Posterior vena cava (tissue), 2 donors: ENCODE data around the gene CD14. TPM values are rescaled to one million over a fixed set of nuclear protein-coding genes. Genes with fewer than 3 reads are reported as not detected.
"Not testable (repeated sequence)": the region's sequence is repeated elsewhere in the genome, so short reads cannot be mapped to it uniquely, and the experiment has no call there.

ENCODE experiments used
- DNase-seq: peaks from one replicate; pipeline ENCODE4 v3.0.0-alpha.2; 2020; ENCODE audit warnings: low spot score
- intact Hi-C, 2 donors: fragments of 100-400 bp; cut with DNase I; formaldehyde crosslinking; loops; one replicate each; pipeline versions ENCODE4 v1.14.1 to v1.14.2; 2022 to 2023
- total RNA-seq, 2 donors: library from RNA; stranded (reverse); fragmentation: NEBNext Ultra II Directional; extraction: Animal tissue kit (Norgen Biotek cat#: 25700); gene quantifications; one replicate each; pipeline ENCODE4 v1.2.1, GENCODE V29; 2021
- donor health status: DM: yes; HTN: yes; CAD: no.
- donor health status: DM: yes; HTN: yes; CAD: no.

The CD14 gene
- total RNA-seq, 2 donors from 2014 or later: 64.6 to 68.8 TPM

DNA sequence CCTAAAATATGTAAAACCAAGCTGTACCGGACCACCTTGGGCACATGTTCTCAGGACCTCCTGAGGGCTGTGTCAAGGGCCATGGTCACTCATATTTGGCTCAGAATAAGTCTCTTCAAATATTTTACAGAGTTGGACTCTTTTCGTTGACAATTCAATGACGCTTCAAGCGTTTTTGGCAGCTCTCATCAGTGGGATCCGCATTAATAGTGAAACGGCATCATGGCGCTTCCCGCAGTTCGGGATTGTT lies 5.8 kb upstream of the CD14 start:
- DNase-seq: not testable (repeated sequence)
- intact Hi-C loops: loop anchor here (5.0 to 10.0 kb wide), 2 partner anchors 74 to 77 kb away; partner anchors contain the start of genes APBB3 (in 2 of the 2) and SLC35A4 (in 2 of the 2)

DNA sequence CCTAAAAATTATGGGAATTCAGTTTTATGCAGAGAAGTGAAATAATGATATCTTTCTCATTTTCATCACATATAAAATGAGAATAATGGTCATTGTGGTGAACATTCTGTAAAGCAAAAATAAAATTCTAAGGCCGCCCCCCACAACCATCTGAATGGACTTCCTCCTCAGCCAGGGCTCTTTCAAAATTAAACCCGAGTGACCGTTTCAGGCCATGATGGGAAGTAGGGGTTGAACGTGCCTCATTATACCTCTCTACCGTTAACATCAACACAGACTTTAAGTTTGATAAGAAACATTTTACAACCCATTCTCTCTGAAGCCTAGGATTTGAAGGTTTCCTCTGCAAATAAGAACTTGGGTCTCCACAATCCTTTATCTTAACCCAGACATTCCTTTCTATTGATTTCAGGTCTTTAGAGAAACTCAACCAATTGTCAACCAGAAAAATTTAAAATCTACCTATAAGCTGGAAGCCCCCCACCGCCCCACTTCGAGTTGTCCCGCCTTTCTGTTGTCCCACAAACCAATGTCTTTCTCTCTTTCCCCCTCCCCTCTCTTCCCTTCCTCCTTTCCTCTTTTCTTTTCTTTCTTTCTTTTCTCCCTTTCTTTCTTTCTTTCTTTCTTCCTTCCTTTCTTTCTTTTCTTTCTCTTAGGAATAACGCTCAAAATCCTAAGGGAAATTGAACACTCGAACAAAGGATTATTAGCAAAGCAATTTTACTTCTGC lies 4.6 kb upstream of the CD14 start:
- DNase-seq: no peak
- intact Hi-C loops: loop anchor here (5.0 to 10.0 kb wide), 2 partner anchors 73 to 75 kb away; partner anchors contain the start of genes APBB3 (in 2 of the 2) and SLC35A4 (in 2 of the 2)

DNA sequence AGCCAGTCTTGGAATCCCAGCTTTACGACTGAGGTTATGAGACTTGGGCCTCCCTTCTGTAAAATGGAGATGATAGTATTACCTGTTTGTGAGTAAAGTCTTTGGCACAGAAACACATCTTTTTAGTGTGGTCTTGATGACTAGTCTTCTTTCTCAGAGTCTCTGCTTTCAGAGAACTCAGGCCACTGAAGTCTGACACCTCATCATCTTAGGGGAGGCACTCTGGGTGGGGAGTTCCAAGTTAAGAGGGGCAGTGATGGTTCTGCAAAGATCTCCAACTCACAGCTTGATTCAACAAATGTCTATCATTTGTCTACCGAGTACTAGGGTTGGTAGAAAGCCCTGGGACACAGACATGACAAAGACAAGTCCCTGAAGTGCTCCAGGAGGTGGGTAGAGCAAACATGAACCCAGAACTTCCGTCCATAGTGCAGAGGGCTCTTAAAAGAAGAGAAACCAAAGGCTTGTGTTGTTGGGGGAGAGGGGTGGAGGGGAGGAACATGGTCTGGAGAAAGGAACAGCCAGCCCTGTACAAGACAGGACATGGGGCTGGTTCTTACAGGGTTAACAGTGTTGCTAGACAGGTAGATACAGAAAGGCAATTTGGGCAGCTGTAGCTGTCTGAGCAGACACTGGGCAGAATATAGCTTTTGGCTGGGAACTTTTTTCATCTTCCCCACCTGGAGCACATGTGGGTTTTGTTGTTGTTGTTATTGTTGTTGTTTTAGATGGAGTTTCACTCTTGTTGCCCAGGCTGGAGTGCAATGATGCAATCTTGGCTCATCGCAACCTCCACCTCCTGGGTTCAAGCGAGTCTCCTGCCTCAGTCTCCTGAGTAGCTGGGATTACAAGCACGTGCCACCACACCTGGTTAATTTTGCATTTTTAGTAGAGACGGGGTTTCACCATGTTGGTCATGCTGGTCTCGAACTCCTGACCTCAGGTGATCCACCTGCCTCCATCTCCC lies 2.6 kb upstream of the CD14 start:
- no peak for DNase-seq
- intact Hi-C loops: loop anchor here (5.0 to 10.0 kb wide), 2 partner anchors 71 to 73 kb away; partner anchors contain the start of genes APBB3 (in 2 of the 2) and SLC35A4 (in 2 of the 2)

DNA sequence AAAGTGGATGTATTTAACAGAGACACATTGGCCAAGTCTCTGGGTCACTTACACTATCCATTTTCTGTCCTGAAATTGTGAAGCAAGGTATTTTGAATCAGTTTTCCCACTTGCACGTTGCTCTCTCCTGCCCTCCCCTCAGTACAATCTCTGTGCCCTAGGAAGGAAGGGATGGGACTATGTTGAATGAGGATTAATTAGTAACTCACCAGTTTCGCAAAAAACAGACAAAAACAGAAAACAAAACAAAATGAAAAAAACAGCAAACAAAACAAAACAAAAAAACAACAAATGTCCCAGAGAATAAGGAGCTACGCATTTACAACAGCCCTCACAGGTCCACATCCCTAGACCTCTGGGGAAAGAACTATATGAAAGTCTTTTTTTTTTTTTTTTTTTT lies 1.1 kb upstream of the CD14 start:
- intact Hi-C loops: loop anchor here in 1 of 2 donors (10.0 kb wide), 1 partner anchor 69 kb away; the partner anchor contains the start of genes APBB3 and SLC35A4
- no peak for DNase-seq

DNA sequence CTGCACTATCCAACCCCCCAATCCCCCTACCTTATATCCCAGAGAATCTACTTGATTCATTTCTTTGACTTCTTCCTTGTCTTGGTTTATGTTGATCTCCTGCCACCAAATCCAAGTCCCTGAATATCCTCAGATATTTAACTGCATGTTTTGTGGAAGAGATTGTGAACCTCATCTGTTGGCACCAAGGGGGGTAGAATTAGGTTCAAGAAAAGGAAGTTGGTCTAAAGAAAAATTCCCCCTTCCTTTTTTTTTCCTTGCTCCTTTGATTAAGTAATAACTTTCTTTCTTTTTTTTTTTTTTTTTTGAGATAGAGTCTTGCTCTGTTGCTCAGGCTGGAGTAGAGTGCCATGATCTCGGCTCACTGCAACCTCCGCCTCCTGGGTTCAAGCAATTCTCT lies 526 bp upstream of the CD14 start:
- intact Hi-C loops: loop anchor here in 1 of 2 donors (10.0 kb wide), 1 partner anchor 69 kb away; the partner anchor contains the start of genes APBB3 and SLC35A4
- no peak for DNase-seq

DNA sequence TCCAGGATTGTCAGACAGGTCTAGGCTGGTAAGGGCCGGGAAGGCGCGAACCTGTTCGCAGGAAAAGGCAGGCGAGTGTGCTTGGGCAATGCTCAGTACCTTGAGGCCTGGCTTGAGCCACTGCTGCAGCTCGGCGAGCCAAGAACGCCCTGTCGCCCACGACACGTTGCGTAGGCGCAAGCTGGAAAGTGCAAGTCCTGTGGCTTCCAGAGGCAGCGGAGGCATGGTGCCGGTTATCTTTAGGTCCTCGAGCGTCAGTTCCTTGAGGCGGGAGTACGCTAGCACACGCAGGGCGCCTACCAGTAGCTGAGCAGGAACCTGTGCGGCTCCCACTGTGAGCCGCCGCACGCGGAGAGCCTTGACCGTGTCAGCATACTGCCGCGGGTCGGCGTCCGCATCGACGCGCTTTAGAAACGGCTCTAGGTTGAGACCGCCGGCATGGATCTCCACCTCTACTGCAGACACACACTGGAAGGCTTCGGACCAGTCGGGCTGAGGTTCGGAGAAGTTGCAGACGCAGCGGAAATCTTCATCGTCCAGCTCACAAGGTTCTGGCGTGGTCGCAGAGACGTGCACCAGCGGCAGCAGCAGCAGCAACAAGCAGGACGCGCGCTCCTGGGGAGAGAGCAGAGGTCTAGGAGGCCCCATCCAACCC lies 482 bp downstream of the CD14 start:
- peak; percentile 88 for DNase-seq
- intact Hi-C loops: loop anchor here in 1 of 2 donors (10.0 kb wide), 1 partner anchor 68 kb away; the partner anchor contains the start of genes APBB3 and SLC35A4

DNA sequence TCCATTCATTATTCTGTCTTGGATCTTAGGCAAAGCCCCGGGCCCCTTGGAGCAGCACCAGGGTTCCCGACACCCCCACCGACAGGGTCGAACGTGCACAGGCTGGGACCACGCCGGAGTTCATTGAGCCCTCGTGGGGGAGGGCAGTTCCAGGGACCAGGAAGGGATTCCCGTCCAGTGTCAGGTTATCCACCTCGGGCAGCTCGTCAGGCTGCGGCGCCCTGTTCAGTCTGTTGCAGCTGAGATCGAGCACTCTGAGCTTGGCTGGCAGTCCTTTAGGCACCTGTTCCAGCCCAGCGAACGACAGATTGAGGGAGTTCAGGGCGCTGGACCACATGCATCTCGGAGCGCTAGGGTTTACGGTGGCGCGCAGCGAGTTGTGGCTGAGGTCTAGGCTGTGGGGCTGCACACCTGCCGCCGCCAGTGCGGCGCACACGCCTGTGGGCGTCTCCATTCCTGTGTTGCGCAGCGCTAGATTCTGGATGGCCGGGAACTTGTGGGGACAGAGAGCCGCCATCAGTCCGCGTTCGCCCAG lies 1.1 kb downstream of the CD14 start:
- intact Hi-C loops: loop anchor here in 1 of 2 donors (10.0 kb wide), 1 partner anchor 67 kb away; the partner anchor contains the start of genes APBB3 and SLC35A4
- no peak for DNase-seq

DNA sequence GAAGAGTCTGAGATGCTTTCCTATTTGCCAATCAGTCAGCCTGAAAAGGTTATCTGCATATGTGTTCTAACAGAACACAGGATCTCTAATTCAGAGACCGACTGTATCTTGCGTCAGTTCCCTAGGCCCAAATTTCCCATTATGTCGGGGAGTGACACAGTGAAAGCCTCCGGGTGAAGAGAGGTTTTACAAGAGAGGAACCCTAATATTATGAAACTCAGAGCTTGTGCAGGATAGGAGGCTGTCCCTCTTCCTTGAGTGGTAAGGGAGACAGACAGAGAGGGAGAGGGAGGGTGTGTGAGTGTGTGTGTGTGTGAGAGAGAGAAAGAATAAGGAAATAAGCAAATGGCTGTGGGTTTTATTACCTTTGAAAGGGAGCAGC lies 1.9 kb downstream of the CD14 start:
- intact Hi-C loops: loop anchor here in 1 of 2 donors (10.0 kb wide), 1 partner anchor 66 kb away; the partner anchor contains the start of genes APBB3 and SLC35A4
- no peak for DNase-seq

DNA sequence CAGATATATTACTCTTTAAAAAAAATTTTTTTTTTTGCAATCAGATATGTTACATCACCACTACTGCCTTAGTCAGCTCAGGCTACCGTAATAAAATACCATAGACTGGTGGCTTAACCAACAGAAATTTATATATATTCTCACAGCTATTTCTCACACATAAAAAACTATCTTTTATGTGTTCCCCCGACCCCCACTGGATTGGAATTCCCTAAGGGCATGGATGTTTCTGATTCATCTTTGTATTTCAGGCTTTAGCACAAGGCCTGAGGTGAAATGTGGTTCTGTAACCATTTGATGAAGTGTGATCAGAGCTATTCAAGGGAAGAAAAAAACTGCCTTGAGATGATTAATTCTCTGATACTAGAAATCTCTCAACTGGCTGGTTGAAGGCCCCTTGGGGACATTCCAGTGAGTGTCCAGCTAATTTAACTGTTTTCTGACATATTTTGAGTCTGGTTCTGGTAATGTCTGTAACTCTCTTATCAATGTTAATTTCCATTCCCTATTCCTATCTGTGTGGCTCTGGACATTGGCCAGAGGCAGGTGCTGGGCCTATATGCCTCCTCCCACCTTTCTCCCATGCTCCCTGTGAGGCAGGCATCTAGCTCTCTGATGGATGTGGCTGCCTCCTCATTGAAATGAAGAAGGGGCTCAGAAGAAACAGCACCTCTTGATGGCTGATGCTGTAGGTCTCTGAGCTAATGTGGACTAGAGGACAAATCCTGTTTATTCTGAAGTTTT lies 2.5 kb downstream of the CD14 start:
- intact Hi-C loops: loop anchor here in 1 of 2 donors (10.0 kb wide), 1 partner anchor 66 kb away; the partner anchor contains the start of genes APBB3 and SLC35A4
- DNase-seq: no peak

DNA sequence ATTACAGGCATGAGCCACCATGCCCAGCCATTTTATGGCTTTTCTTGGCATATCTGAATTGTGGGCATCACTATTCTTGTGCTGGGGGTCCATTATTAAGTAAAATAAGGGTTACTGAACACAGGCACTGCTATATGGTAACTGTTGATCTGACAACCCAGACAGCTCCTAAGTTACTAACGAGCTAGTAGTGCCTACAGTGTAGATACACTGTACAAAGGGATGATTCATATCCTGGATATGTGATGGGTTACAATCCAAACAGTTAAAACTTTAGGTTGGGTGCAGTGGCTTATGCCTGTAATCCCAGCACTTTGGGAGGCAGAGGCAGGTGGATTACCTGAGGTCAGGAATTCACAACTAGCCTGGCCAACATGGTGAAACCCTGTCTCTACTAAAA lies 4.3 kb downstream of the CD14 start:
- intact Hi-C loops: no loop called here

DNA sequence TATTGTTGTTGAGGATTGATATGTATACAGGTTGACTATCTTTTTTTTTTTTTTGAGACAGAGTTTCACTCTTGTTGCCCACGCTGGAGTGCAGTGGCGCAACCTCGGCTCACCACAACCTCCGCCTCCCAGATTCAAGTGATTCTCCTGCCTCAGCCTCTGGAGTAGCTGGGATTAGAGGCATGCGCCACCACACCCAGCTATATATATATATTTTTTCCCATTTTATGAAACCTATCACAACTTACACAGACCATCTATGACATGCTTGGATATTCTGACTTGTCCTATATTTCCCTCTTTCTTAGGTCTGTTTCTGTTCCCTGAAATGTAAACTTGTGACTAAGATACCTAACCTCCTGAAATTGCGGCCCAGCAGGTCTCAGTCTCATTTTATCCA lies 5.0 kb downstream of the CD14 start:
- intact Hi-C loops: no loop called here
- no peak for DNase-seq

More for the DNA sequence above, 4.3 kb downstream of the CD14 start:
- no peak for DNase-seq

DNA sequence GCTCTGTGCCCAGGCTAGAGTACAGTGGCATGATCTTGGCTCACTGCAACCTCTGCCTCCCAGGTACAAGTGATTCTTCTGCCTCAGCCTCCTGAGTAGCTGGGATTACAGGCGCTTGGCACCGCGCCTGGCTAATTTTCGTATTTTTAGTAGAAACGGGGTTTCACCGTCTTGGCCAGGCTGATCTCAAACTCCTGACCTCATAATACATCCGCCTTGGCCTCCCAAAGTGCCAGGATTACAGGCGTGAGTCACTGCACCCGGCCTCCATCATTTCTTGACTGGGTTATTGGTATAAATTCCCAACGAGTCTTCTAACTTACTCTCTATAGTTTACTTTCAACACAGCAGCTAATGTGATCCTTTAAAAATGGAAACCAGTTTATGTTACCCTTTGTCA lies 8.1 kb downstream of the CD14 start:
- DNase-seq, intact Hi-C loops: not testable (repeated sequence)

DNA sequence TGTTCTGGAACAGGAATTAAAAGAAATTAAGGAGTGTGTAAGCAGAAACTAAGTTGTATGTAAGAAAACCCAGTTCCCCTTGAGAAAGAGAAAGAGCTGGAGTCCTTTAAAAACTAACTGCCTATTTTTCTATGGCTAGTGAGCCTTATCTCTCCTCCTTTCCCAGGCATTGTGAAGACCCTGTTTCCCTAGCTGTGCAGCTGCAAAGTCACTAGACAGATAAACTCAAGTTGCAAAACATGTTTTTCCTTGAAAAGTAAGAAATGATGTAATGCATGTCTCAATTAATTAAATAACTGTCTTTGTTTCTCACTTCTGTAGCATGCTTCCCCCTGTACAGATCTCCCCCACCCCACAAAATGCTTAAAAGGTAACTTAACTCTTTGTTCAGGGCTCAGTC lies 9.9 kb downstream of the CD14 start:
- intact Hi-C loops, DNase-seq: not testable (repeated sequence)

DNA sequence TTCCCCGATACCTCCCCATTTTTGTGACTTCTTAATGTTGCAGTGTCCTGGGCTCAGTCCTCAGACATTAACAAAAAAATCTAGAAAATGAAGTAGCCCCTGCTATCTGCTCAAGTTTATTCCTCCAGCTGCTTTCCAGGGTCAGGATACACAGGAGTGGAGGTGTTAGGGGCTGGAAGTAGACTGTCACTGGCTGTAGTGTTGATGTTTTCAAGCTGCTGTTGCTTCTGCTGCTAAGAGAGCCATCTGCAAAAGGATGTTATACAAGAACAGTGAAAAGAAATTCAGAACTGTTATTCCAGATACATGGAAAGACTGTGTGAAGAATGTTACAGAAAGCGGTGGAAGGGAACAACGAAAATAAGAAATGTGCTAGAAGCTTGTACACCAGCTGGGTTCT lies 10.7 kb downstream of the CD14 start:
- intact Hi-C loops: no loop called here
- no peak for DNase-seq

DNA sequence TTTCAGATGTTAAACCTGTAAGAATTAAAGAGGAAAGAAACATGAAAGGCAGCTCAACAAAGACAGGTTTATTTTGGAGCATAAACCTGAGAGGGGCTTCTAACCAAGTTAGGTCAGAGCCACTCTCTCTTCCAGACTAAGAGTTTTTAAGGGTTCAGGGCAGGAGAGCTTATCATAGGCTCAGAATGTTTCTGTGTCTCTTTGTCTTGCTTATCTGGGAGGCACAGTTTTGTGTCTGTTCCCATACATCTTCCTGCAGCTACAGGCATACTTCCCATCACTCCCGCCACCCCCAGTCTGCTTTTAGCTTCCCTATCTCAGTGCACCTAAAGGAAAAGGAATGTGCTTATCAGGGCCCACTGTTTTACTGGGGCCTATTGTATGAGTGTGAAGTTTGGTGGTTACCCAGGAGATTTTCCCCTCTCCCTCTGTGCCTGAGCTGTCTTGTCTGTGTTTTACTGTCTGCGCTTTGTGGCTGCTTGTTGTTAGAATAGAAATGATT lies 21.9 kb downstream of the CD14 start:
- DNase-seq: no peak
- intact Hi-C loops: no loop called here

DNA sequence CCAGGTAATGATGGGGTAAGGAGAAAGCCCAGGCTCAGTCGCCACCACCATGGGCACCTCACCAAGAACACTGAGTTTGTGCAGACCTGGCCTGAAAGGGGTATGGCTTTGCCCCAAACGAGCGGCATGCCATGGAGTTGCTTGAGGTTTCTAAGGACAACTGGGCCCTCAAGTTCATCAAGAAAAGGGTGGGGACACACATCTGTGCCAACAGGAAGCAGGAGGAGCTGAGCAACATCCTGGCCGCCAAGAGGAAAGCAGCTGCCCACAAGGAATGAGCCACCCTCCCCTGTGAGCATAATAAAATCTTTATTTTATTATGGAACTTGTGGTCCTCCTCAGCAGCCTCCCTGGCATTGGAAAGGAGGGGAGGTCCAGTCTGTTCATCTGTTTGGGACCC lies 23.8 kb downstream of the CD14 start:
- no peak for DNase-seq
- intact Hi-C loops: no loop called here

DNA sequence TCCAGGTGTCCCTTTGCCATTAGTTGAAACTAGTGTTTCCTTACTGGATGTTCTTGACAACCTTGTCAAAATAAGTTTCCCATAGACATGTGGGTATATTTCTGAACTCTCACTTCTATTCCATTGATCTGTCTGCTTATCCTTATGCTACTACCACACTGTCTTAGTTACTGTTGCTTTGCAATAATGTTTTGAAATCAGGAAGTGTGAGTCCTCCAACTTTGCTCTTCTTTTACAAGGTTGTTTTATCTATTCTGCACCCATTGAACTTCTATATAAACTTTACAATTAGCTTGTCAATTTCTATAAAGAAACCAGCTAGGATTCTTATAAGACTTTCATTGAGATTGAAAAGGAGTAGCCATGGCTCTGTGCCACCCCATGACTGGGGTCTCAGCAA lies 24.3 kb downstream of the CD14 start:
- intact Hi-C loops: no loop called here
- no peak for DNase-seq

DNA sequence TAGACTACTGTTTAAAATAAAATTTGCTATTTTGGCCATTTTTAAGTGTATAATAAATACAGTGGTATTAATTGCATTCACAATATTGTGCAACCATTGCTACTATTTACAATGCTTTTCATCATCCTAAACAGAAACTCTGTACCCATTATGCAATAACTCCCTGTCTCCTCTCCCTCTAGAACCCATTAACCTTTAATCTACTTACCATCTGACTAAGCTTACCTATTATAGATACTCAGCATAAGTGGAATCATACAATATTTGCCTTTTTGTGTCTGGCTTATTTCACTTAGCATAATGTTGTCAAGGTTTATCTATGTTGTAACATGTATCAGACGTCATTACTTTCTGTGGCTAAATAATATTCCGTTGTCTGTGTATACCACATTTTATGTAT lies 25.9 kb downstream of the CD14 start:
- intact Hi-C loops: no loop called here
- DNase-seq: no peak
